ENCODE results near the gene SCO2. TPM values are rescaled to one million over a fixed set of nuclear protein-coding genes. Genes with fewer than 3 reads are reported as not detected.

Gene SCO2
- total RNA-seq, 4 donors from 2014 or later, result 5.1 to 63.6 (median 5.9) TPM; not detected in 1

DNA sequence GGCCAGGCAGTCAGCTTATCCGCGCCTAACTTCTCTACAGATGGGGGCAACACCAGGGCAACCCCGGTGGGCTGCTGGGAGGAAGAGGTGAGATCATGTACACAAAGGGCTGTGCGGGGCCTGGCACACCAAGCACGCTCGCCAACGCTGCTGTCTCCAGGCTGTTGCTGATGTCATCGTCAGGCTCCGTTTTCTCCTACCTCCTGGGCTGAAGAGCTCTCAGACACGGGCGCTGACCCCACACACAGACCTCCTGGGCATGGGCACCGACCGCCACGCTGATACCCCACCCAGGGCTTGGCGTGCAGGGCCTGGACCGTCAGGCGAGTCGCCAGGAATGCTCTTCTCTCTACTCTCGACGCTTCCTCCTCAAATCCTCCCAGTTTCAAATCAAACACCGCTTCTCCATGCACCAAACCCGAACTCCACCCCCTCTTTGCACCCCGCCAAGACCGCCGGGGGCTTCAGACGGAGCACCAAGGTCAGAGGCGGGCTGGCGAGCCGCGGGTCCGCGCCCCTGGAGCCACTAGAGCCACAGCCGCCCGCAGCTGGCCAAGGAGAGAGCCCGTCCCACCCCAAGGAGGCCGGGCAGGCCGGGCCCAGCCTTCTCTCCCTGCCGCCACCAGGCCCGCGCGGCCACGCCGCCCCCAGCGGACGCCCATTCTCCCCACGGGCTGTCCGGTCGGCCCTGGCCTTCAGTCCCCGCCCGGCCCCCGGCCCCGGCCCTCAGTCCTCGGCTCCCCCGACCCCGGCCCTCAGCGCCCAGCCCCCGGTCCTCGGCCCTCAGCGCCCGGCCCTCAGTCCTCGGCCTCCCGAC is 51.3 kb downstream of the SCO2 start:
- Histone ChIP-seq H3K4me3 (peak overlapping the region; percentile 67 to 92 (median 84)), H3K27ac (peak overlapping the region; percentile 88 to 92 (median 91)), H3K9me3 (no peaks in the 10 kb centered on the region), H3K27me3 (peaks cover 3% of the 10 kb centered on the region), H3K4me1 (peaks cover 51 to 58% (median 55%) of the 10 kb centered on the region in 4 donors), H3K36me3 (no peaks in the 10 kb centered on the region)
- intact Hi-C loops (cut with DNase I; ENCODE audit: low total_unique reads) (loop anchor here (10.0 kb wide), 1 partner anchor 219 kb away; the partner anchor contains the start of gene HDAC10), in situ Hi-C loops (cut with MboI; ENCODE audit: low pct_ligation_motif_present in 1 of 4, low pct_unique_long_range_greater_than_20kb in 1 of 4, low sequenced_read_pairs in 3 of 4) (no loop called here)
- TF ChIP-seq POLR2A (IDR thresholded peaks at IDR 0.05) (peak; percentile 22), EP300 (IDR thresholded peaks at IDR 0.05; ENCODE audit: low read depth) (no peak)
- TF ChIP-seq, protein P1, sequence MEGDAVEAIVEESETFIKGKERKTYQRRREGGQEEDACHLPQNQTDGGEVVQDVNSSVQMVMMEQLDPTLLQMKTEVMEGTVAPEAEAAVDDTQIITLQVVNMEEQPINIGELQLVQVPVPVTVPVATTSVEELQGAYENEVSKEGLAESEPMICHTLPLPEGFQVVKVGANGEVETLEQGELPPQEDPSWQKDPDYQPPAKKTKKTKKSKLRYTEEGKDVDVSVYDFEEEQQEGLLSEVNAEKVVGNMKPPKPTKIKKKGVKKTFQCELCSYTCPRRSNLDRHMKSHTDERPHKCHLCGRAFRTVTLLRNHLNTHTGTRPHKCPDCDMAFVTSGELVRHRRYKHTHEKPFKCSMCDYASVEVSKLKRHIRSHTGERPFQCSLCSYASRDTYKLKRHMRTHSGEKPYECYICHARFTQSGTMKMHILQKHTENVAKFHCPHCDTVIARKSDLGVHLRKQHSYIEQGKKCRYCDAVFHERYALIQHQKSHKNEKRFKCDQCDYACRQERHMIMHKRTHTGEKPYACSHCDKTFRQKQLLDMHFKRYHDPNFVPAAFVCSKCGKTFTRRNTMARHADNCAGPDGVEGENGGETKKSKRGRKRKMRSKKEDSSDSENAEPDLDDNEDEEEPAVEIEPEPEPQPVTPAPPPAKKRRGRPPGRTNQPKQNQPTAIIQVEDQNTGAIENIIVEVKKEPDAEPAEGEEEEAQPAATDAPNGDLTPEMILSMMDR (IDR thresholded peaks at IDR 0.05), result peak in 1 of 5 experiments; percentile 8
- peak; percentile 44 for DNase-seq
- 0 to 3% methylated on average over 7 to 50 of the region's 62 CpGs for WGBS, 2 donors (ENCODE audit: low coverage in 1 of 2)

Other genes starting within 250 kb of the SCO2 start
- 100 to 1,000 TPM; 305 to 880 (median 460) TPM for gene PLXNB2, start 218.0 kb downstream of the SCO2 start, total RNA-seq
- 10 to 100 TPM in 2 of 4 donors, 1 to 10 TPM in 2; 3.2 to 22.7 (median 8.3) TPM for gene DENND6B, start 198.6 kb downstream of the SCO2 start, total RNA-seq
- gene PPP6R2, start 182.3 kb downstream of the SCO2 start, total RNA-seq, result 100 to 1,000 TPM in 1 of 4 donors, 10 to 100 TPM in 3; 62.1 to 151 (median 77.8) TPM
- gene SBF1, start 50.6 kb downstream of the SCO2 start, total RNA-seq, result 100 to 1,000 TPM in 2 of 4 donors, 10 to 100 TPM in 2; 59.9 to 241 (median 108) TPM
- 1 to 10 TPM in 3 of 4 donors, under 1 TPM in 1; 0.75 to 5.4 (median 1.2) TPM for gene ADM2, start 44.1 kb downstream of the SCO2 start, total RNA-seq
- not detected for gene MIOX, start 38.7 kb downstream of the SCO2 start, total RNA-seq
- gene LMF2, start 17.9 kb downstream of the SCO2 start, total RNA-seq, result 100 to 1,000 TPM in 1 of 4 donors, 10 to 100 TPM in 3; 54.0 to 119 (median 79.9) TPM
- 10 to 100 TPM; 26.5 to 64.7 (median 41.6) TPM for gene NCAPH2, start 17.4 kb downstream of the SCO2 start, total RNA-seq
- 10 to 100 TPM; 27.5 to 60.7 (median 32.2) TPM for gene TYMP, start 4.4 kb upstream of the SCO2 start, total RNA-seq
- 1 to 10 TPM in 1 of 4 donors, under 1 TPM in 2, not detected in 1; 0.14 to 1.5 (median 0.32) TPM for gene KLHDC7B, start 20.3 kb upstream of the SCO2 start, total RNA-seq
- gene SYCE3, start 37.3 kb upstream of the SCO2 start, total RNA-seq, result not detected
- gene CPT1B, start 52.8 kb upstream of the SCO2 start, total RNA-seq, result 100 to 1,000 TPM in 1 of 4 donors, 10 to 100 TPM in 3; 34.2 to 111 (median 37.6) TPM
- 100 to 1,000 TPM in 1 of 4 donors, 10 to 100 TPM in 3; 74.8 to 232 (median 86.1) TPM for gene CHKB, start 57.3 kb upstream of the SCO2 start, total RNA-seq
- 1 to 10 TPM; 1.1 to 3.4 (median 1.8) TPM for gene MAPK8IP2, start 75.2 kb upstream of the SCO2 start, total RNA-seq
- gene ARSA, start 102.6 kb upstream of the SCO2 start, total RNA-seq, result 100 to 1,000 TPM in 2 of 4 donors, 10 to 100 TPM in 2; 81.2 to 253 (median 99.1) TPM
- gene SHANK3, start 147.2 kb upstream of the SCO2 start, total RNA-seq, result 10 to 100 TPM in 1 of 4 donors, 1 to 10 TPM in 3; 2.7 to 30.3 (median 6.3) TPM
- gene ACR, start 212.6 kb upstream of the SCO2 start, total RNA-seq, result not detected

All from transverse colon (tissue), 4 donors.